GM21723 (cell line): ENCODE results near the gene TXNRD1.
"Not testable (repeated sequence)": the region's sequence is repeated elsewhere in the genome, so short reads cannot be mapped to it uniquely, and the experiment has no call there.

ENCODE experiments used
- ATAC-seq: cut with Tn5 transposase; IDR thresholded peaks from one replicate; pipeline ENCODE4 v1.9.1; 2021; ENCODE audit warnings: mild to moderate bottlenecking, moderate library complexity; ENCODE audit not compliant: unreplicated experiment

Gene TXNRD1

GRCh38 chr12:104276273-104277131 lies 60.9 kb downstream of the TXNRD1 start:
- peak; percentile 95 for ATAC-seq

DNA sequence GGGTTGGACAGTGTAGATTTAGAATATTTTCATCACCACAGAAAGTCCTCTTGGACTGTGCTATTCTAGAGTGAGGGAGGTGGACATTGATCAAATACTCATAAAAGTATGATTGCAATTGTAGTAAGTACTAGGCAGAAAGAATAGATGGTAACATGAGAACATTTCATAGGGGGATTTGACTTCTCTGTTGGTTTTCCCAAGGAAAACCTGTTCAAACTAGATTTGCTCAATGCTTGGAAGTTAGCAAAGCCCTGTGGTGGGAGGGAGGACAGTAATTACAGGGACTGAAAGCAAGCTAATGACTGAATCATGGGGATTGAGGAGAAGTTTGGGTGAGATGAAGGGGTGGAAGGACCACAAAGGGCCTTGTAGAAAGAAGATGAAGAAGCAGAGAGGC lies 63.6 kb downstream of the TXNRD1 start:
- ATAC-seq = no peak

DNA sequence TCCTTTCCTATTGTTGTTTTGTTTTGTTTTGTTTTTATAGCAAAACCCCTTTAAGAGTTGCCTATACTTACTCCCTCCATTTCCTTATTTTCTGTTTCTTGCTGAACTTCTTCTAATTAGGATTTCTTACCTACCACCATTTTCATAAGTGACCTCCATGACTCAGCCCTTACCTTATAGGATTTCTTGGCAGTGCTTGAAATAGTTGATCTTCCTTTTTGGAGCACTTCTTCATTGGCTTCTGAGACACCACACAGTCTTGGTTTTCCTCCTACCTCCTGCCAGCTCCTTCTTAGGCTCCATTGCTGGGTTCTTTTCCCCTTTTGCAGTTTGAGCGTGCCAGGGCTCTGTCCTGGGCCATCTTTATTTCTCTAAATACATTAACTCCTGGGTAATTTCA lies 64.5 kb downstream of the TXNRD1 start:
- no peak for ATAC-seq

DNA sequence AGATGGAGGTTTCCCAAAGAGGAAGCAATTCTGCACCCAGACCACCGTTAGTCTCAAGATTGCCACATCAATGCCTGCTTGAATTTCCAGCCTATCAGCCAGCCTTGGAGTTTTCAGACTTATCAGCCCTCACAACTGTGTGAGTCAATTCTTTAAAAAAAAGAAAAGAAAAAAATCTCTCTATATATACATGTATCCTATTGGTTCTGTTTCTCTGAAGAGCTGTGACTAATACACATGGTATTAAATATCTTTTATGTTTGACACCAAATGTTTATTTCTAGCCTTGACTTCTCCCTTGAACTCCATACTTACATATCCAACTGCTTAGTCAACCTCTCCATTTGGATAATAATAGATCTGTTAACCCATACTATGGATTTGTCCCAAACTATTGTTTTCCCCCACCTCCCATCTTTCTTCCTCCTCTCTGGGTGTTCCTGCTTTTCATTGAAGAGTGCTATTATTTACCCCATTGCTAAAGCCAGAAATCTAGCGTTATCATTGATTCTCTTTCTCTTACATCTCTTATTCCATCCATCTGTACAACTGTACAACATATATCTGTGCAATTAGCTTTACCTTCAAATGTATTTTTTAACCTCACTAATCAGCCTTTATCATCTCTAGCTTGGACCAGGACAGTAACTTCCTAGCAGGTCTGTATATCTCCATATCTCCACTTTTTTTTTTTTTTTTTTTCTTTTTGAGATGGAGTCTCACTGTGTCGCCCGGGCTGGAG lies 65.3 kb downstream of the TXNRD1 start:
- no peak for ATAC-seq

- no peak for ATAC-seq
Measured at GRCh38 chr12:104281636-104282035, 66.1 kb downstream of the TXNRD1 start.

- ATAC-seq = no peak
Measured at GRCh38 chr12:104282109-104282508, 66.5 kb downstream of the TXNRD1 start.

DNA sequence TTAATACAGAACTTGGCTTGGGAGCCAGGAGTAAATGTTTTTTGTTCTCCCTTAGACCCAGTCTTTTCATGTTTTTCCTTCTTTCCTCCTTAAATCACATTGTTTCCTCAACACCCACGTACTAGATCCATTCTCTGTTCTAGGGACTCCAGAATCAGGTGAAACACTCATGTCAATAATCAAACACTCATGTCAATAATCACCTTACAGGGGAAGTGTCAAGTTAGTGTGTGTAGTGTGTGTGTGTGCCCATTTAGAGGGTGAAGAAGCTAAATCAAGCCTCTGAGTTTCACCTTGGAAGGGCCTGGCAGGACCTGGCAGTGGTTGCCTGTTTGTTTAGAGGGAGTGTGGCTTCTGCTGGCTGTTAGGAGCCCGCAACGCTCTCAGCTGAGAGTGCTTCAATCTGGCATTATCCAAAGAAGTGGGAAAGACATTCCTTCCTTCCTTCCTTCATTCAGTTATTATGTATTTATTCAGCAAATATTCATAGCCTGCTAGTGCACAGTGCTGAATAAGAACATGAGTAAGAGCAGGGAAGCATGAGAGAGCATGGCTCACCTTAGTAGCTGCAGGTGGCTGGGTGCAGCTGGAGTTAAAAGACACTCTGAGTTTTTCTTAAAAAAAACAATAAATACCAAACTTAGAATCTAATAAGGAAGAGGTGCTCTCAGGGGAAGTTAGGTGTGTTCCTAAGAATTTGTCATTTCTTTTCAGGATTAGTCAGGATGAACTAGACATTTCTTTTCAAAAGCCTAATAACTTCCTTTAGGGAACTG lies 70.3 kb downstream of the TXNRD1 start:
- ATAC-seq = no peak

- peak; percentile 87 for ATAC-seq
Measured at GRCh38 chr12:104286516-104287482, 71.2 kb downstream of the TXNRD1 start.

DNA sequence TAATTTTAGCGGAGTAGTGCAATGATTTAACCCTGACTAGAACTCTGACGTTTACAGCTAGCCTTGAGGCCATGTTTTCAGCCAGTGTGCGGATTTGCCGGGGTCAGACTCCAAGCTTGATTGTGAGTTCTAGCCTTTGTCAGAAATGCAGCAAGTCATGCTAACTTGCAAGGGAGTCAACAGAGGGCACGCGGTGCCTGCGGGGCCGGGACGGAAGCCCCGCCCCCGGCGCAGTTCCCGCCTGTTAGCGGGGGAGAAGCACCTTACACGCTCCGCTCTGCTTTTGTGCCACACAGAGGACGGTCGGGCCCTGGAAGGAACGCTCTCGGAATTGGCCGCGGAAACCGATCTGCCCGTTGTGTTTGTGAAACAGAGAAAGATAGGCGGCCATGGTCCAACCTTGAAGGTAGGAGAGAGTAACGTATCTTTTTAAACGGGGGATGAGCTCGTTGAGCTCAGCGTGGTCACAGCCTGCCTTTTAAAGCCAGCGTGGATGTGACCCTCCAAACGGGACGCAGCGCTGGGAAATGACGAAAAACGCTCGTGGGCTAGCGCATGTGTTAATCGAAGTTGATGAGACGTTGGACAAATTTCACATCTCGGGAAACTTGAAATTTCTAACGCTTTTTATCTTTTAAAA lies 73.2 kb downstream of the TXNRD1 start:
- ATAC-seq = peak; percentile 51

DNA sequence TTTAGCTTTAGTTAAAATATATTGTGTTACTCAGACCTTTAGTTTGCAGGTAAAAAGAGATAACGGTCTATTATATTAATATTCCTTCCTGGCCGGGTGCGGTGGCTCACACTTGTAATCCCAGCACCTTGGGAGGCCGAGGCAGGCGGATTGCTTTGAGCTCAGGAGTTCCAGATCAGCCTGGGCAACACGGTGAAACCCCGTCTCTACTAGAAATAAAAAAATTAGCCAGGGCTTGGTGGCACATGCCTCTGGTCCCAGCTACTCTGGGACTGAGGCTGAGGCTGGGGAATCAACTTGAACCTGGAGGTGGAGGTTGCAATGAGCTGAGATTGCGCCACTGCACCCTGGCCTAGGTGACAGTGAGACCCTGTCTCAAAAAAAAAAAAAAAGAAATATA lies 74.7 kb downstream of the TXNRD1 start:
- ATAC-seq = no peak

- no peak for ATAC-seq
Measured at GRCh38 chr12:104290855-104291254, 75.3 kb downstream of the TXNRD1 start.

DNA sequence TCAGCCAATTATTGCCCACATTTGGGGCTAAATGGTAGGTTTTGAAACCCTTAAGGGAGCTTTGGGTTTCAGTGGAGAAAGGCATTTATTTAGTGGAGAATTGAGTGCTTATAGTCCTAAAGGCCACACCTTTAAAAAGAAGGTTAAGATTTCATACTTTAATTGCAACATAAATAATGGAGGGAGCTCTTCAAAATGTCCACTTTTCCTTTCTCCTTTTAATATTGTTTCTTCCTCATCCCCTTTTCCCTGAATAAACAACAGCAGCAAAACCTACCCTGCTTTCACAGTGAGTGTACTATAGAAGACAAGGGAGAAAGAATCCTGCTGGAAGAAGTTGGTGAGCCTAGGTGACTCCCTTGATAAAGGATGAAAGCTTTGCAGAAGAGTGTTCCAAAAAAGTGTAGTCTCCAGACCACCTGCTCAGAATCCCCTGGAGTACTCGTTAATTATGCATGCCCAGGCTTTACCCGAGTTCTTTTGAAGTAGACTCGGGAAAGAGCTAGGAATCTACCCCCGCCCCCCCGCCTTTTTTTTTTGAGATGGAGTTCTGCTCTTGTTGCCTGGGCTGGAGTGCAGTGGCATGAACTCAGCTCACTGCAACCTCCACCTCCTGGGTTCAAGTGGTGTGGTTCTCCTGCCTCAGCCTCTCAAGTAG lies 76.4 kb downstream of the TXNRD1 start:
- no peak for ATAC-seq

DNA sequence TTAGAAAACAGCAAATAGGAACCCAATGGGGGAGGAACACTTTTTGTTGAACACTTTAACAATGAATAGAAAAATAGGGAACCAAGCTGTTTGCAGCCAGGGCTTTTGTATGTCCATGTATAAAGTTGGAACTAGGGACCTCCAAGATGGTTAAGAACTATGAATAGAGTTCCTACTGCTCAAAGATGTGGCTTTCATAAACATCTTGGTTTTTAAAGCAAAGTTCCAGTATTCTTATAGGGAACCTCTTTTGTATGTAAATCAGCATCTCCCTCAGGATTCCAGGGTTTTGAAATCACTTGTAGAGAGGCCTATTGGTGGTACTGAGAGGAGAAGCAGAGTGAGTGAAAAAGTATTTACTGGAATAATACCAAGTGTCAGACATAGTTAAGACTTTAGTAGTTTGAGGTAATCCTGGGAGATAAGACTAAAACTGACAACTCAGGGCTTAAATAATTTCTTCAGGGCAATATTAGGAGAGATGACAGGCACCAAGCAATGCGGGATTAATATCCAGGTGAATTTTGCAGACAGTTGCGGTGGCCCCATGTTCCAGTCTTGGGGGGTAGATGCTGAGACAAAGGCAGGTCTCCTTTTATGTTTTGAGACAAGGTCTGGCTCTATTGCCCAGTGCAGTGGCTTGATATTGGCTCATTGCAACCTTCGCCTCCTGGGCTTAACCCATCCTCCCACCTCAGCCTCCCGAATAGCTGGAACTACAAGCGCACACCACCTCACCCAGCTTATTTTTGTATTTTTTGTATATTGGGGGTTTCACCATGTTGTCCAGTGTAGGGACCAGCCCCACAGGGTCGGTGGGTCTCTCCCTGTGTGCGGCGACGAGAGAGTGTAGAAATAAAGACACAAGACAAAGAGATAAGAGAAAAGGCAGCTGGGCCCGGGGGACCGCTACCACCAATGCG lies 77.6 kb downstream of the TXNRD1 start:
- no peak for ATAC-seq

DNA sequence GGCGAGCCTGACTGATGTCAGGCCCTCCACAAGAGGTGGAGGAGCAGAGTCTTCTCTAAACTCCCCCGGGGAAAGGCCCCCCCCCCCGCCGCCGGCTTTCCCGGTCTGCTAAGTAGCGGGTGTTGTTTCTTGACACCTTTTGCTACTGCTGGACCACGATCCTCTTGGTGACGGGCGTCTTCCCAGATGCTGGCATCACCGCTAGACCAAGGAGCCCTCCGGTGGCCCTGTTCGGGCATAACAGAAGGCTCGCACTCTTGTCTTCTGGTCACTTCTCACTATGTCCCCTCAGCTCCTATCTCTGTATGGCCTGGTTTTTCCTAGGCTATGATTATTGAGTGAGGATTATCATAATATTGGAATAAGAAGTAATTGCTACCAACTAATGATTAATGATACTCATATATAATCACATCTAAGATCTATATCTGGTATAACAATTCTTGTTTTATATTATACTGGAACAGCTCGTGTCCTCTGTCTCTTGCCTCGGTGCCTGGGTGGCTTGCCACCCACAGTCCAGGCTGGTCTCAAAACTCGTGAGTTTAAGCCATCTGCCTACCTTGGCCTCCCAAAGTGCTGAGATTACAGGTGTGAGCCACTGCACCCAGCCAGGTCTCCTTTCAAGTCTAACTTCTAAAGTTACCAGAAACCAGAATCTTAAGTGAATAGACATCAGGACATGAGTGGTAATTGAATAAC lies 78.7 kb downstream of the TXNRD1 start:
- not testable (repeated sequence) for ATAC-seq

DNA sequence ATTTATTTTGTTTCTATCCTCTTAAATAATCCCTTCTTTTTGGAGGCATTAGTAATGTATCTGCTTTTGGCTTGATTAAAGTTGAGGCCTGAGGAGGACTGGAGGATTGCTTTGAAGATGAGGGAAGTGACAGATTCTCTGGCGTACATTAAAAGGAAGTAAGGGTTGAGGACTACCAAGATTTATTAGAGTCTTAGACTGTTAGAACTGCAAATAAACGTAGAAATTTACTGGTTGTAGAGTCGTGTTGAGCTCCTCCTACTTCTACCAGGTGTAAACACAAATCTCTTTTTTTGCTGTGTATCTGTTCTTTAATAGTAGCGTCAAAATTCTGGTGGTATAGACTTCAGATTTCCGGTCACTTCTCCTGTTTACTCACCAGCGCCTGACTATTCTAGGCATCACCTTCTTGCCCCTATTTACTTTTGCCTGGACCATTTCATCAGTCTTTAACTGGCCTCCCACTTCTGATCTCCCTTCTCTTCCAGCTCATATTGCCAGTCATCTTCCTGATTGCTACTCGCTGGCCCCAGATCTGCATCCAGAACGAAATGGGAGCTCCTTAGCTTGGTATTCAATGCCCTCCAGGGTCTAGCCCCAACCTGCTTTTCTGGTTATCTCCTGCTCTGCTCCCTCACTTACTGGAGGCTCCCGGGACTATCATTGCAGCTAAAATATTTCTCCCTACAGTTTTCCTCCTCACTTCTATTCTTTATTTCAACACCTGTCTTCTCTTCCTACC lies 79.5 kb downstream of the TXNRD1 start:
- ATAC-seq = no peak

GRCh38 chr12:104295954-104296353 lies 80.4 kb downstream of the TXNRD1 start:
- no peak for ATAC-seq

- no peak for ATAC-seq
Measured at GRCh38 chr12:104296718-104297117, 81.1 kb downstream of the TXNRD1 start.
